Central memory CD4-positive, alpha-beta T cell (primary cell): ENCODE measurements around the gene GYPB.
"Not testable (repeated sequence)": the region's sequence is repeated elsewhere in the genome, so short reads cannot be mapped to it uniquely, and the experiment has no call there.

Source experiments
- DNase-seq: peaks from one replicate; pipeline ENCODE4 v3.0.0; 2022
- total RNA-seq, 3 experiments: gene quantifications; one replicate each; lab custom pipeline; 2026; lab: John Stamatoyannopoulos, UW

Gene GYPB
- 0 reads per million in 3 experiments for total RNA-seq

DNA sequence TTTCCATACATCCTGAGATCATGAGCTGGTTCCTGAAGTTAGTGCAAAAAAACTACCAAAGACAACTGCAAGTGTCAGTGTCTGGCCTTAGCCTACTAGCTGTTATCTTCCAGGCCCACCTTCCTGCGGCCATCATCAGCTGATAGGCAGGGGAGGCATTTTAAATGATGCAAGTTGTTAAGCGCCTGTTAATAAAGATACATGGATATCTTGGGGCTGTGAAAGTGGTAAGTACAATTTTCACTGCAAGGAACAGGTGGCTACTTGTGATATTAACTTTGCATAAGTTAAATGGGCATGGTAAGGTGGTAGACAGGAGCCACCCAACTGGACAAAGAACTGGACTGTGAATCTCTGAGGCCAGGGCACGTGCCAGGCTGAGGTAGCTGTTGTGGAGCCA is at the start of gene GYPB:
GYPB (minus strand) TSS at position 104 of the 400 bp plus-strand sequence; CDS start at position 11, 93 bp downstream.
- DNase-seq: not testable (repeated sequence)

DNA sequence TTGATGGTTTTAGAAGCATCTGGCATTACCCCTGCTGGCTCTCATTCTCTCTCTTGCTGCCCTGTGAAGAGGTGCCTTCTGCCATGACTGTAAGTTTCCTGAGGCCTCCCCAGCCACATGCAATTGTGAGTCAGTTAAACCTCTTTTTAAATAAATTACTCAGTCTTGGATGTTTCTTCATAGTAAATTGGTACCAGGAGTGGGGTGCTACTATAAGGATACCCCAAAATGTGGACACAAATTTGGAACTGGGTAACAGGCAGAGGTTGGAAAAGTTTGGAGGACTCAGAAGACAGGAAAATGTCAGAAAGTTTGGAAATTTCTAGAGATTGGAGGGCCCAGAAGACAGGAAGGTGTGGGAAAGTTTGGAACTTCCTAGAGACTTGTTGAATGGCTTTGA is 42.4 kb upstream of the GYPB start:
- DNase-seq: not testable (repeated sequence)

DNA sequence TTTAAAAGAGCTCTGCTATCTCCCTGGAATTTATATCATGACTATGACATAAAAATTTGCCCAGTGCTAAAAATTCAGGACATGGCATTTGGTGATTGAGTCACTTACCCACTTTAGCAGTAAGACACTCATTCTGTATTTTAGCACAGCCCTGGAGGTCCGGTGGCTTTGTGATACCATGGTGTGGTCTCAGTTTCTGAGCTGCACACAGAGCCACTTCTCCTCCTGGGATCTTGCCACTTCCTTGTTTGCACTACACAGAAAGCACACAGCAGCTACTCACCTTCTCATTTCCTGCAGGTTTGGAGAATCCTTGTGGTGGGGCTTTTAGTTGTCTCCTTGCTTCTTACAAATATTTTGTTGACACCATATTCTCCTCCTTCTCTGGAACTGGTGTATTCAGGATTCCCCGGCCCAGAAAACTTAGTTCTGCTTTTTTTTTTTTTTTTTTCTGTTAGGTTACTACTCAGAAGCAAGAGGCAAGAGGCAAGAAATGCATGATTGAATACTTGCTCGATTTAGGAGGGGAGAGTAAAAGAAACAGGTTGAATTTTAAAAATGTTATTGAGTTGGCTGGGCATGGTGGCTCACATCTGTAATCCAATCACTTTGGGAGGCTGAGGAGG is 41.2 kb upstream of the GYPB start:
- not testable (repeated sequence) for DNase-seq

DNA sequence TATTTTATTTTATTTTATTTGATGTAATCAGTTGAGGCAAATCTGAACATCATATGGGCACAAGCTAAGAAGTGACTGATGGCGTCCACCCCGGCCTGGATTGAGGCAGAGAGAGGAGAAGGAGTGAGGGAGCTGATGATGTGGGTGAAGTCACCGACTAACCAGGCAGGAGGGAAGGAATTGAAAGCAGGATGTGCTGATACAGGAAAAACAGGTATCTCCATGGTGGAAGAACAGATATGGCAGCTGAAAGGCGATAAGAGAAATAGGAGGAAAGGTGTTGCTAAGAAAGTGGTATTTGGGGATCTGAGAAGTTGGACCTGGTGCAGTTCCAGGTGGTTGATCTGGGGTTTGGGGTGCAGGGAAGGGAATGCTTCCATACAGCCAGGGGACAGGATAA is 37.6 kb upstream of the GYPB start:
- DNase-seq: no peak

DNA sequence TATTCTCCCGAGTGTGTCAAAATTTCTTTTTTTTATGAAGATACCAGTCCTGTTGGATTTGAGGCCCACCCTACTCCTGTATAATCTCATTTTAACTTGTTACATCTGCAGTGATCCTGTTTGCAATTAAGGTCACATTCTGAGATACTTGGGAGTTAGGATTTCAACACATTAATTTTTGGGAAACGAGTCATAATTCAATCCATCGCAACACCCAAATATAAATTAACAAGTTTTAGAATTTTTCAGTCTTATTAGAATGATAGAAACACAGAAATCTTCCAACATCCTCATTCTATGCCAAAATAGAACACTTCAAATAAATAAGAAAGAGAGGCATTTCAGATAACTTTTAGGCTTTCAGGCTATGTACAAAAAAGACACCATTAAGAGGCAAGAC is 36.2 kb upstream of the GYPB start:
- not testable (repeated sequence) for DNase-seq

DNA sequence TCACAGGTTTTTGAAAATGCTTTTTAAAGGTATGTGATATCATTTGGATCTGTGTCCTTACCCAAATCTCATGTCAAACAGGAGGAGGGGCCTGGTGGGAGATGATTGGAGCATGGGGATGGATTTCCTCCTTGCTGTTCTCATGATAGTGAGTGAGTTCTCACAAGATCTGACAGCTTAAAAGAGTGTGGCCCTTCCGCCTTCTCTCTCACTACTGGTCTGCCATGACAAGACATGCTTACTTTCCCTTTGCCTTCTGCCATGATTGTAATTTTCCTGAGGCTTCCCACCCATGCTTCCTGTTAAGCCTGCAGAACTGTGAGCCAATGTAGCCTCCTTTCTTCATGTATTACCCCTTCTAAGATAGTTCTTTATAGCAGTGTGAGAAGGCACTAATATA is 32.3 kb upstream of the GYPB start:
- DNase-seq: not testable (repeated sequence)

DNA sequence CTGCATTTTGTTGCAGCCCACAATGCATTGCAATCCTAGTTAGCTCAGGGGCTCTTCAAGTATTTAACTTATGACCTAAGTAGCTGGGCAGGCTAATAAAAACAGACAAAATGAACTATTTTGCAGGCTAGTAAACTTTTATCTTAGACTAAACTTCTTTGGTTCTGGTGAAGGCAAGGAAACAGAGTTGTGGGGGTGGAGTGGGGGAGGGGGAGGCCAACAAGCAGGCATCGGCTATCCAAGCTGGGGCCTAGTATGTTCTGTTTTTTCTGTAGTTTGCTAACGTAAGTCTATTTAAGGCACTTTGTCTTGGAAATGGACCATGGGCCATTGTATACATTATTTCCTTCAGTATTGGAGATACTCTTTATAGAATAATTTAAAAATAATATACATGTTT is 31.5 kb upstream of the GYPB start:
- not testable (repeated sequence) for DNase-seq

DNA sequence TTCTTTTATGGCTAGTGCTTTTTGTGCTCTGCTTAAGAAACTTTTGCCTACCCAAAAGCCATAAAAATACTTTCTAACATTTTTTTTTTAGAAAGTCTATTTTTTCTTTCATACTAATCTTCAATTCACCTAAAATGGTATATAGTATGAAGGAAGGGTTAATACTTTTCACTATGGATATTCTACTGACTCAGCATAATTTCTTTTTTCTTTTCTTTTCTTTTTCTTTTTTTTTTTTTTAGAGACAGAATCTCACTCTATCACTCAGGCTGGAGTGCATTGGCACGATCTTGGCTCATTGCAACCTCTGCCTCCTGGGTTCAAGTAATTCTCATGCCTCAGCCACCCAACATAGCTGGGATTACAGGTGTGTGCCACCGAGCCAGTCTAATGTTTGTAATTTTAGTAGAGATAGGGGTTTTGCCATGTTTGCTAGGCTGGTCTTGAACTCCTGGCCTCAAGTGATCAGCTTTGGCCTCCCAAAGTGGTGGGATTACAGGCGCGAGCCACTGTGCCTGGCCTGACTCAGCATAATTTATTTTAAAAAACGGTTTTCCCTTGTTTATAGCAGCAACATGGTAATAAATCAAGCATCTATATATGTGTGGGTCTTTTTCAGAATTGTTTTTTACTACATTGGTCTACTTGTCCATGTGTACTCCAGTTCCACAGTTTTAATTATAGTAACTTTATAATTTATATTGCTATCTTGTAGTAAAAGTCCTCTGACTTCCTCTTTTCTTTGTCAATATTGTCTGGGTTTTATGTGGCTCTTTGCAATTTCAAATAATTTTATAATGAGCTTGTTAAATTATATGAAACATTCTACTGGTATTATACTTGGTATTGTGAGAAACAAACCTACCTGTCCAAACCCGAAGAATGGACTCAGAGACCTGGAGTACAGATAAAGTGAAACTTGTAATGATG is 30.6 kb upstream of the GYPB start:
- DNase-seq: not testable (repeated sequence)

DNA sequence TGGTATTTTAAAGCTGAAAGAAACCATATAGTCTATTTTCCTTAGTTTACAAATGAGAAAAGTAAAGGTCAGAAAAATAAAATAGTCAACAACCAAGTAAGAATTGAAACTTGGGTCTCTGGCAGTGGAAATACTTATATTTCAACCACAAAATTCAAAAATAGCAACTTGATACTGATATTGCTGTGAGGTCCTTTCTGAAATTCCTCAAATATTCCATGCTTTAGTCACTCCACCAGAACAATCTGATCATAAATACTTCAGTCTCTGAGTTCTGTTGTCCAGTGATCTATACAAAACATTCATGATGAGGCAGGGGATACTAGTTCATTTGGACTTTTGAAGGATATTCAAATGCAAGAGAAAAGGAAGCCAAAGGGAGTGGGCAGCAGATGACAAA is 25.8 kb upstream of the GYPB start:
- not testable (repeated sequence) for DNase-seq

DNA sequence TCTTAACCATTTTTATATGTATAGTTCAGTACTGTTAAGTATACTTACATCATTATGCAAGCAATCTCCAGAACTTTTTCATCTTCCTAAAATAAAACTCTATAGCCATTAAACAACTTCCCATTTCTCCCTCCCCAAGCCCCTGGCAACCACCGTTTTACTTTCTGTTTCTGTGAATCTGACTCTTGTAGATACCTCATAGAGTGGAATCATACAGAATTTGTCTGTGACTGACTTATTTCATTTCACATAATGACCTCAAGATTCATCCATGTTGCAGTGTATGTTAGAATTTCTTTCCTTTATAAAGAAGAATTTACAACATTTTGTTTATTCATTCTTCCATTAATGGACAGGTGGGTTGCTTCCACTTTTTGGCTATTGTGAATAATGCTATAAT is 13.4 kb upstream of the GYPB start:
- DNase-seq: not testable (repeated sequence)

DNA sequence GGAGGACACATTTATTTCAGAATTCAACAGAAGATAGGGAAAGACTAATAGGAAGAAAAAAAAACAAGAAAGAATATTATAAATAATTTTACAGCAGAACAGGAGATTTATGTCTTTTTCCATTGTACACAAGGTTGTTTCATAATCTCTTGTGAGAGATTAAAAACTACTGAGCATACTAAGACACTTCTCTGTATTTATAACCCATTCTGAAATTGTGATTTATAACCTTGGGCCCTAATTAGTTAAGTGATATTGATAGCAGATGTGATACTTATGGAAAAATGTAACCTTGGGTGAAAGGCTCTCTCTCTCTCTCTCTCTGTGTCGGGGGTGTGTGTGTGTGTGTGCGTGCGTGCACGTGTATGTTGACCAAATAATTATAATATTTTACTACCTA is 12.7 kb upstream of the GYPB start:
- not testable (repeated sequence) for DNase-seq

DNA sequence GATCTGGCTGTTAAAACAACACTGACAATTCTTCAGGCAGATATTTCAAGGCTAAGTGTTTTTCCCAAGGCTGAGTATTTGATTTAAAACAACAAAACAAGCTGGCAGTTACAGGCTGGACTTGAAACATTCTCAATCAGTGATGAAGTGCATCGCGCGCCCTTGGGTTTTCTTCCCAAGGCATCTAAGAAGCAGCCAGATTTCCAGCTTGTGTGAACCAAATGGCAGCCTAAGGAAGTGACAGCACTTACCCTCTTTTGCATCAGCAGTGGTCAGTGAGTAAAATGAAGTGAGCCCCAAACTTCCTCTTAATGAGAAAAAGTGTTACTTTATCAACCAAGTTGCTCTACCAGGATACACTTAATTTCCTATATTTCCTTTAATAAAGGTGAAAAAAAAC is 12.2 kb upstream of the GYPB start:
- DNase-seq: not testable (repeated sequence)

DNA sequence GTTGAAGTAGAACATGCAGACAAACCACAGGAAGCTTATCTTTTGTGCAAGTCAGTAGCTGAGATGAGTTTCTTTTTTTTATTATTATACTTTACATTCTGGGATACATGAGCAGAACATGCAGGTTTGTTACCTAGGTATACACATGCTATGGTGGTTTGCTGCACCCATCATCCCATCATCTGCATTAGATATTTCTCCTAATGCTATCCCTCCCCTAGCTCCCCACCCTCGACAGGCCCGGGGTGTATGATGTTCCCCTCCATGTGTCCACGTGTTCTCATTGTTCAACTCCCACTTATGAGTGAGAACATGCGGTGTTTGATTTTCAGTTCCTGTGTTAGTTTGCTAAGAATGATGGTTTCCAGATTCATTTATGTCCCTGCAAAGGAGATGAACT is 11.5 kb upstream of the GYPB start:
- DNase-seq: not testable (repeated sequence)

DNA sequence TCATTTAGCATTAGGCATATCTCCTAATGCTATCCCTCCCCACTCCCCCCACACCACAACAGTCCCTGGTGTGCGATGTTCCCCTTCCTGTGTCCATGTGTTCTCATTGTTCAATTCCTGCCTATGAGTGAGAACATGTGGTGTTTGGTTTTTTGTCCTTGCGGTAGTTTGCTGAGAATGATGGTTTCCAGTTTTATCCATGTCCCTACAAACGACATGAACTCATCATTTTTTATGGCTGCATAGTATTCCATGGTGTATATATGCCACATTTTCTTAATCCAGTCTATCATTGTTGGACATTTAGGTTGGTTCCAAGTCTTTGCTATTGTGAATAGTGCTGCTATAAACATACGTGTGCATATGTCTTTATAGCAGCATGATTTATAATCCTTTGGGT is 7.5 kb upstream of the GYPB start:
- not testable (repeated sequence) for DNase-seq

DNA sequence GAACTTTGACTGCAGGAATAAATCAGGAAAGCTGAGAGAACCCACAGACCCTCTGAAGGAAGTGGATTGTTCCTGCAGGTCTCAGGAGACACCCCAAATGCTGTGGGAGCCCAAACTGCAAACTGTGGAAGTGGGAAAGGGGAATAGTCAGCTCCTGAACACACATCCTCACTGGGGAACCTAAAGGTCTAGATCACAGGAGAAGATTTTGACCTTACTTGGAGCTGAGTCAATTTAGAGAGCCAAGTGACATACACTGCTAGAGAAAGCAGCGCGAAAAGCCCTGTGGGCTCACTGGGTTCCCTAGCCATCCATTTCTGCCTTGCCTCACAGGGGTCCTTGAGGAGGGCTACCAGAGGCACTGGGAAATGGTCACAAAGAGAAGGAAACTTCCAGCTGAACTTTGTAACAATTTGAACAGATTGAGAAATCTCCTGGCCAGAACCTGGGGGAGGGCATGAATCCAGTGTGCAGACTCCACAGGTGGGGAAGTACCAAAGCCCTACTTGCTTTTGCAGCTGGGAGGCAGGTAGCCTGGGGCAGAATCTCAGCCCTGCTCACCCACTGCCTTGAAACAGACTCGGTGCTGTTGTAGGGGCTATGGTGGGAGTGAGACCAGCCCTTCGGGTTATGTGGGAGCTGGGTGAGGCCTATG is 5.3 kb upstream of the GYPB start:
- not testable (repeated sequence) for DNase-seq

DNA sequence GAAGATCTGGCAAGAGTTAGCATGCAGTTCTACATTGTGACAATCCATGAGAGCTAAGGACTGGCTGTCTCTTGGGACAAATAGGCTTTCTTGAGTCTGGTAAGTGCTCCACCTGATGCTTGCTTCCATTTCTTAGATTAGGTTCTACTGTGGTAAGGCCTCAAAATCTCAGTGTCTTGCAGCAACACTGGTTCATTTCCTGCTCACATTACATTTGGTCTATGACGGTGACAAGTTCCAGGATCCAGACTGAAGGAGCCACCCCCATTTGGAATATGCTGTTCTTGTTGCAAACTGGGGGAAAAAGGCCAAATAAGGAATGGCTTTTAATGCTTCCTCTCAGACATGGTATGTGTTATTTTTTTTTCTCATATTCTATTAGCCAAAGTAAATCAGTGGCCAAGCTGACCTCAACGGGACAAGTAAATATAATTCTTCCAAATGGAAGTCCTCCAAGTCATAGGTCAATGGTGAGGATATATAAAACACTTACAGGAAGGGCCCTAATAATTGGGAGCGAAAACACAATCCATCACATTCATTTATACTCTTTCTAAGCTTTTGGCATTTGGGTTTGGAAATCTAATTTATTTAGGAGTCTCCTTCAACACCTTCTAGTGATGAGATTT is 3.7 kb upstream of the GYPB start:
- not testable (repeated sequence) for DNase-seq

DNA sequence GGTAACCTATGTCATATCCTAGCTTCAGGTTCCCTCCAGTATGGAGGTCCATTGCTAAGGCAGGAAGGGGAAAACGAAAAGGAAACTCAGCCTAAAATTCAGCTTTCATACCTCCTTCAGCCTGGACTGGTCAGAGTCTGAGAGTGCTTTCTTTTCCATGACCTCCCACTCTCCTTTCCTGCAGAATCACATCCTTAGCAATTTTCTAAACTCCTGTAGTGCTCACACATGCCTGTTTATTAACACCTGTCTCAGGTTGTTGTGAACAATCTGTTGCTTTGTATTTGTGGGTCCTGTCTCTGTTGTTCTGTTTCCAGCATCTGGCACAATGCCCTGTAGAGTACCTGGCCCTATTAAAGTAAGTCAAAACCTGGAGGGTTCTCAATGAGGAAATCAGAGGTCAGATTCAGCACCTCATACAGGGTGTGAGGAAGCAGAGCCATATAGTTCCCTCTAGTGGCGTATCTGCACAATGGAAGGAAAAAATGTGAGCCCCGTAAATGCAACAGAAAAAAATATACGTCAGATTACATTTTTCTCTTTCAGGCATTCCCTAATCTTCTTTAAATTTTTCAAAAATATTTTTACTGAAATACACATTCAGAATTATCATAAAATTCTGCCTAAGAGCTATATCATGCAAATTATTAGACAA is 2.3 kb upstream of the GYPB start:
- DNase-seq: not testable (repeated sequence)

DNA sequence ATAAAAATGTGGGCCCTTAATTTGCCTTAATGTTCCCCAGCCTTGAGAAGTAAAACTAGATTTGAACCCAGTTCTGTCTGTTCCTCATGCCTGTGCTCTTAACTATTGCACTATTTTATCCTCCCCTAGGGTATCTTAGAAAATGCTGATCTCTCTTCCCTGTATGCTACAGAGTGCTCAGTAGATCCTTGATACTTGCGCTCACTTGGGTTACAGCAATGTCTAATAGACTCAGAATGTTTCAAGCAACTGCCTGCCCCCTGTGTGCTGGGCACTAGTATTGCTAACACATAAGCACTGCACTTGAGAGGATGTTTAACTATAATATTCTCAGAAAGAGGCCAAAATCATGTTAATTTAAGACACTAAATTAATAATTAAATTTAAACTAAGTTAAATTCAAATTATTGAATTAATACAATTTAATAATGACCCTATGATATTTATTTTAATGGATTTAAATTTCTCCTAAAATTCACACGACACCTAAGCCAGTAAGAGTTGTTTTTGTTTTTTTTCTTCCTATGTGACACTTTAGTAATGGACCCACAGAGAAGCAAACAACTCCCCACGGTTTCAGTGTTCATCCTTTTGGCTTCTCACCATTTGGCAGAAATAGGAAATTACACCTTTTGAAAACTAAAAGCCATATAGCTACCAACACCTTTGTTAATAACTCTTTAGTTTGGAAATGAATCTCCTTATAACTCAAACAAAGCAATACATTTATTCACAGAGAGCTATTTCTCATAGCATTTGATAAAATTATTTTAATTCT is 768 bp downstream of the GYPB start:
- DNase-seq: not testable (repeated sequence)

DNA sequence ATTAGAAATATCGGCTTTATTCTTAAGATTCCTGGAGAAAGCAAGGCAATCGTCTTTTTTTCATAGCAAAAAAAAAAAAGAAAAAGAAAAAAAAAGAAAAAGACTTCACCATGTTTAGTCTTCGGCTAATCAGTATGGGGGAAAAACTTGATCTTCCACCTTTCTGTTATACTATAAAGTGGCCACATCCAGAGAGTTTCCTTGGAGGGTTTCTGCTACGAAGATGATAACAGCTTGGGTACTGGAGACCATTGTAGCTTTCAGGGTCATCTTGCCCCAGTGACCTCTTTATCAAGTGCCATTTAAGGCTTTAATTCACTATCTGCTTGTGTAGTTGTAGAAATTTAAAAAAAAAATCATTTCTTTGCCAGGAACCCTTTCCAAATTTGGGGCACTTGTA is 1.9 kb downstream of the GYPB start:
- not testable (repeated sequence) for DNase-seq

DNA sequence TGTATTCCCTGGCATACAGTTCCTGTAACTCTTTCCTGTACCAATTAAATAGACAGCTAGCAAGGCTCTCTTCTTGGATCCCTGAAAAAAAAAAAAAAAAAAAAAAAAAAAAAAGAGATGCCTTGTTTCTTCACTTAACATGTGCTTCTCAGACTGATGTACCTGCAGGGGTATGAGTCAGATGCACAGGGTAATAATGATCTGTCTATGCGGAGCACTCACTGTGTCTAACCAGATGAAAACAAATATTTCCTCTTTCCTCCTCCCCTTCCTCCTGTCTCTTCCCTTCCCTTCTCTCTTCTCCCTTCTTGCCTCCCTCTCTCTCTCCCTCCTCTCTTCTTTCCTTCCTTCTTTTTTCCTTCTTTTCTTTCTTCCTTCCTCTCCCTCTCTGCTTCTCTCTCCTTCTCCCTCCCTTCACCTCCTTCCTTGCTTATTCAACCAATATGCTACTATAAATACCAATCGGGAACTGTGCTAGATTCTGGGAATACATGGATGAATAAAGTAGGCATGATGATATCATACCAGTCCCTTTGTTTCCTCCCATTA is 3.0 kb downstream of the GYPB start:
- DNase-seq: not testable (repeated sequence)

DNA sequence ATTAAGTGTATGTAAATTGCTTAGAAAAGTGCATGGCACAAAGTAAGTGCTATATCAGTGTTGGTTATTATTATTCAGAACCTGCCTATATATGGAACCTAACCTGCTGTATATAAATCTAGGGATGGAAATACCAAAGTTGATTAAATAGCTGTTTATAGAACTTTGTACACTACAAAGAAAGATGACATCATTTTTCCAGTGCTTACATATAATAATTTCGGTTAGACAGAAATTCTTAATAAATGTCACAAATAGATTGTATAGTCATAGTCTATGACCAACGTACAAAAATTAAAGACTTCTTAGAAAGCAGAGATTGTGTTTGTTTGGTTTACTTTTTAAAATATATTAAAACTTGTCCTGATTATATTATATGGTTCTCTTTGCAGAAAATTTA is 4.4 kb downstream of the GYPB start:
- no peak for DNase-seq
